Peyer's patch (tissue), 4 donors: ENCODE data around the gene PDE11A.

ENCODE experiments used
- POLR2A ChIP-seq, 2 donors: fragments of 450-650 bp; IDR thresholded peaks; one replicate each; pipeline ENCODE4 v1.5.1; 2017; ENCODE audit warnings: antibody characterized with exemption in 2 of 2, mild to moderate bottlenecking in 2 of 2, moderate library complexity in 2 of 2
- TF ChIP-seq, protein P1 (sequence below), 6 experiments: fragments of 450-650 bp in 4 of 6; fragments of 200-600 bp in 2 of 6; sonication (generic) in 1 of 6; IDR thresholded peaks; one replicate each; pipeline ENCODE4 v1.5.1; 2017 to 2019; ENCODE audit warnings: antibody characterized with exemption in 6 of 6, mild to moderate bottlenecking in 3 of 6, moderate library complexity in 1 of 6

DNA sequence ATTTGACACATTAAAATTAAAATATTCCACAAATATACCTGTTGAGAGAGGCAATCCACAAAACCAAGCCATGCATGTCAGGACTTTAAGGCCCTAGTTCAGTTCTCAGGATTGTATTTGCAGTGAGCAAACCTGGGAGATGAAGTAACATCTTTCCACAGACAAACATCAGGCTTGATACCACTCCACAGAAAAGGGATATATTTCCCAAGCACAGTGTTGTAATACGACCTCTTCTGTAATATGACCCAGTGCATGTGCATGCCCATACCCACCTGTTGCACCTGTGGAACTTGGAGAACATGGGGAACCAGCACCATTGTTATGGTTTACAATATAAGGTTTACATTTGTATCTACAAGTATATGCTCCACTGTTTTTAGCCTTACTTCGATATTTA, 184.0 kb downstream of the PDE11A start:
- TF ChIP-seq, protein P1, sequence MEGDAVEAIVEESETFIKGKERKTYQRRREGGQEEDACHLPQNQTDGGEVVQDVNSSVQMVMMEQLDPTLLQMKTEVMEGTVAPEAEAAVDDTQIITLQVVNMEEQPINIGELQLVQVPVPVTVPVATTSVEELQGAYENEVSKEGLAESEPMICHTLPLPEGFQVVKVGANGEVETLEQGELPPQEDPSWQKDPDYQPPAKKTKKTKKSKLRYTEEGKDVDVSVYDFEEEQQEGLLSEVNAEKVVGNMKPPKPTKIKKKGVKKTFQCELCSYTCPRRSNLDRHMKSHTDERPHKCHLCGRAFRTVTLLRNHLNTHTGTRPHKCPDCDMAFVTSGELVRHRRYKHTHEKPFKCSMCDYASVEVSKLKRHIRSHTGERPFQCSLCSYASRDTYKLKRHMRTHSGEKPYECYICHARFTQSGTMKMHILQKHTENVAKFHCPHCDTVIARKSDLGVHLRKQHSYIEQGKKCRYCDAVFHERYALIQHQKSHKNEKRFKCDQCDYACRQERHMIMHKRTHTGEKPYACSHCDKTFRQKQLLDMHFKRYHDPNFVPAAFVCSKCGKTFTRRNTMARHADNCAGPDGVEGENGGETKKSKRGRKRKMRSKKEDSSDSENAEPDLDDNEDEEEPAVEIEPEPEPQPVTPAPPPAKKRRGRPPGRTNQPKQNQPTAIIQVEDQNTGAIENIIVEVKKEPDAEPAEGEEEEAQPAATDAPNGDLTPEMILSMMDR (IDR thresholded peaks at IDR 0.05), result no peak
- no peak for TF ChIP-seq POLR2A (IDR thresholded peaks at IDR 0.05)
